ENCODE results near the gene GNAZ. TPM values are rescaled to one million over a fixed set of nuclear protein-coding genes. Genes with fewer than 3 reads are reported as not detected.

Gene GNAZ
- polyA plus RNA-seq, 2 of the 4 experiments (the other 2 are of a cell fraction): 1.9 to 2.5 TPM

DNA sequence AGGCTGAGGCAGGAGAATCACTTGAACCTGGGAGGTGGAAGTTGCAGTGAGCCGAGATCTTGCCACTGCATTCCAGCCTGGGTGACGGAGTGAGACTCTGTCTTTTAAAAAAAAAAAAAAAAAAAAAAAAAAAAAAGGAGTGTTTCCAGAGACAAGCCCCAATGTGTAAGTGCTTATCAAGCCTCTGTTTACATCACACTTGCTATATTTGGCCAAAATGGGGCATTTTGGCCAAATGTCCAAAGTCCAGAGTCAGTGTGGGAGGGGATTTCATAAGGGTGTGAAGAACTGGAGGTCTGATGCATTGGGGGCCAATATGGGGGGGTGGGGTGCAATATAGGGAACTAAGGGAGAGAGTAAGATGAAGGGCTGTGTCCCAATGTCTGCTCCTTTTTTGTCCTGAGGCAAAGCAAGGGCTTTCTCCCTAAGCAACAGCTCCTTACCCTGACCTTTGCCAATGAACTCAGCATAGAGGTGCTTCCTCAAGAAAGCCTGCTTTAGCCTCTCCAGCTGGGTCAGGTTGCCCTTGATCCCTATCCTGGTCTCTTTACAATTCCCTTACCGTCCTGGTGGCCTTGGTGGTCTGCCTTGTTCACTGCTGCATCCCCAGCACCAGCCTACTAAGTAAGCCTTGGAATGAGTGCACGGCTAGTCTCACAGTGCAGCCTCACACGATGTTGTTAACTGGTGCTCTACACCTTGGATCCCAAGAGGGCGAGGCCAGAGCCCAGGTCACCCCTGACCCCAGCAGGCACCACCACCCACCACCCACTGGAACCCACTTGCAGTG is 95.9 kb downstream of the GNAZ start:
- CTCF ChIA-PET: interaction anchor here (0.8 kb wide), 1 partner anchor 89 kb away, joined by 3 read pairs; no protein-coding TSS in a partner anchor

DNA sequence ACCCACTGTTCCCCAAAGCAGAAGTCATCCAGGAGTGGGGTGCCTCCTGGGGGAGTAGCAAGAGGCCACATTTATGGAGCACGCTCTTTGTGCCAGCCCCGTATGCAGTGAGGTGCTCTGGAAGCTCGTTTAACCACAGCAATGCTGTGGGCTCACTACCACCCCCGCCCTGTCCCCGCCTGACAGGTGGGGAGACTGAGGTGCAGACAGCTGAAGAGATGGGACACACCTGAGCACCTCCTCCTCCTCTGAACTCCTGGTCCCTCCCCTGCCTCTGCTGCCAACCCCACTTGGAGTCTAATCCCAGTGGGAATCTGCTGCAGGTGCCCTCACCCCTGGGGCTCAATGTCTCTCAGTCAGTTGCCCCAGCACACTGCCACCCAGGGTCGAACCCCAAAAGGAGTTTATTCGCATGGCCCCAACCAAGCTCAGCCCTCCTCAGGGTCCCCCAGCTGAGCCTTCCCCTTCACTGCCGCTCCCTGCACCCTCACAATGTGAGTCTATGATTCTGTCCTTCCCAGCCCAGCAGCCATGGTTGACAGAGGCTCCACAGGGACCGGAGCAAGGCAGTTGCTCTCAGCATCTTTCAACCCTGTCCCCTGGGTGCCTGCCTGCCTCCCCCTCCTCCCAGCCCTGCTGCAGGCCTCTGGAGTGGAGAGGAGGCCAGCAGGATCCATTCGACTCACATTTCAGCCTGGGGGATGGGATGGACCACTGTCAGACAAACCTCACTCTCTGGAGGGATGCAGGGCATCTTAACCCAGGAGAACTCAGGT is 96.7 kb downstream of the GNAZ start:
- DNase-seq (ENCODE audit: low read depth in 1 of 2, low spot score in 1 of 2): no peak
- H3K27ac ChIP-seq: no peak overlapping the region
- no peak for TF ChIP-seq CBX8 (IDR thresholded peaks at IDR 0.05)
- TF ChIP-seq, protein P1, sequence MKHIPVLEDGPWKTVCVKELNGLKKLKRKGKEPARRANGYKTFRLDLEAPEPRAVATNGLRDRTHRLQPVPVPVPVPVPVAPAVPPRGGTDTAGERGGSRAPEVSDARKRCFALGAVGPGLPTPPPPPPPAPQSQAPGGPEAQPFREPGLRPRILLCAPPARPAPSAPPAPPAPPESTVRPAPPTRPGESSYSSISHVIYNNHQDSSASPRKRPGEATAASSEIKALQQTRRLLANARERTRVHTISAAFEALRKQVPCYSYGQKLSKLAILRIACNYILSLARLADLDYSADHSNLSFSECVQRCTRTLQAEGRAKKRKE (CRISPR knock-in tag; IDR thresholded peaks at IDR 0.05; ENCODE audit: low read depth): no peak
- TF ChIP-seq NR3C1 (IDR thresholded peaks at IDR 0.05): no peak
- TF ChIP-seq, protein P2, sequence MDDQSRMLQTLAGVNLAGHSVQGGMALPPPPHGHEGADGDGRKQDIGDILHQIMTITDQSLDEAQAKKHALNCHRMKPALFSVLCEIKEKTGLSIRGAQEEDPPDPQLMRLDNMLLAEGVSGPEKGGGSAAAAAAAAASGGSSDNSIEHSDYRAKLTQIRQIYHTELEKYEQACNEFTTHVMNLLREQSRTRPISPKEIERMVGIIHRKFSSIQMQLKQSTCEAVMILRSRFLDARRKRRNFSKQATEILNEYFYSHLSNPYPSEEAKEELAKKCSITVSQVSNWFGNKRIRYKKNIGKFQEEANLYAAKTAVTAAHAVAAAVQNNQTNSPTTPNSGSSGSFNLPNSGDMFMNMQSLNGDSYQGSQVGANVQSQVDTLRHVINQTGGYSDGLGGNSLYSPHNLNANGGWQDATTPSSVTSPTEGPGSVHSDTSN (IDR thresholded peaks at IDR 0.05): no peak
- TF ChIP-seq EHF (CRISPR knock-in tag; IDR thresholded peaks at IDR 0.05): no peak
- no peak for TF ChIP-seq NPAS2 (CRISPR knock-in tag; IDR thresholded peaks at IDR 0.05; ENCODE audit: borderline replicate concordance)
- no peak for TF ChIP-seq FOSL2 (IDR thresholded peaks at IDR 0.05)
- no peak for TF ChIP-seq FOSL2 (CRISPR knock-in tag; IDR thresholded peaks at IDR 0.05)
- FAIRE-seq: no peak
- no peak overlapping the region for H3K4me2 ChIP-seq
- ChIA-PET CTCF (interaction anchor here (1.4 kb wide), 1 partner anchor 39 kb away, joined by 3 read pairs; no protein-coding TSS in a partner anchor), POLR2A (no interaction called here)
- no peaks in the 10 kb centered on the region for H3K9me3 ChIP-seq
- 50% methylated on average over 6 of the region's 10 CpGs for WGBS (ENCODE audit: missing lambda C conversion rate)
- ATAC-seq: no peak
- no peaks in the 10 kb centered on the region for H3K4me1 ChIP-seq
- H3K4me3 ChIP-seq: no peak overlapping the region

More for the DNA sequence above, 95.9 kb downstream of the GNAZ start:
- DNase-seq (ENCODE audit: low read depth in 1 of 2, low spot score in 1 of 2) (no peak), FAIRE-seq (no peak), ATAC-seq (no peak)
- TF ChIP-seq ESRRA (IDR thresholded peaks at IDR 0.05; ENCODE audit: borderline replicate concordance, low read length) (no peak), FOSB (CRISPR knock-in tag; IDR thresholded peaks at IDR 0.05) (no peak), PHF8 (IDR thresholded peaks at IDR 0.05; ENCODE audit: borderline replicate concordance, low read depth) (no peak), CHD2 (IDR thresholded peaks at IDR 0.05; ENCODE audit: low read length, partially characterized antibody) (no peak), RARB (CRISPR knock-in tag; IDR thresholded peaks at IDR 0.05) (no peak), SMC3 (IDR thresholded peaks at IDR 0.05) (no peak), CBX8 (IDR thresholded peaks at IDR 0.05) (no peak), EHF (CRISPR knock-in tag; IDR thresholded peaks at IDR 0.05) (no peak), NFE2L2 (conservative IDR thresholded peaks at IDR 0.05; ENCODE audit: low read length) (no peak), ZFP36 (IDR thresholded peaks at IDR 0.05; ENCODE audit: borderline replicate concordance, partially characterized antibody) (no peak), JUN (IDR thresholded peaks at IDR 0.05) (no peak), SREBF2 (IDR thresholded peaks at IDR 0.05) (no peak), ZSCAN20 (CRISPR knock-in tag; IDR thresholded peaks at IDR 0.05) (no peak), NPAS2 (CRISPR knock-in tag; IDR thresholded peaks at IDR 0.05; ENCODE audit: borderline replicate concordance) (no peak), CEBPB (IDR thresholded peaks at IDR 0.05) (no peak)
- TF ChIP-seq, protein P3, sequence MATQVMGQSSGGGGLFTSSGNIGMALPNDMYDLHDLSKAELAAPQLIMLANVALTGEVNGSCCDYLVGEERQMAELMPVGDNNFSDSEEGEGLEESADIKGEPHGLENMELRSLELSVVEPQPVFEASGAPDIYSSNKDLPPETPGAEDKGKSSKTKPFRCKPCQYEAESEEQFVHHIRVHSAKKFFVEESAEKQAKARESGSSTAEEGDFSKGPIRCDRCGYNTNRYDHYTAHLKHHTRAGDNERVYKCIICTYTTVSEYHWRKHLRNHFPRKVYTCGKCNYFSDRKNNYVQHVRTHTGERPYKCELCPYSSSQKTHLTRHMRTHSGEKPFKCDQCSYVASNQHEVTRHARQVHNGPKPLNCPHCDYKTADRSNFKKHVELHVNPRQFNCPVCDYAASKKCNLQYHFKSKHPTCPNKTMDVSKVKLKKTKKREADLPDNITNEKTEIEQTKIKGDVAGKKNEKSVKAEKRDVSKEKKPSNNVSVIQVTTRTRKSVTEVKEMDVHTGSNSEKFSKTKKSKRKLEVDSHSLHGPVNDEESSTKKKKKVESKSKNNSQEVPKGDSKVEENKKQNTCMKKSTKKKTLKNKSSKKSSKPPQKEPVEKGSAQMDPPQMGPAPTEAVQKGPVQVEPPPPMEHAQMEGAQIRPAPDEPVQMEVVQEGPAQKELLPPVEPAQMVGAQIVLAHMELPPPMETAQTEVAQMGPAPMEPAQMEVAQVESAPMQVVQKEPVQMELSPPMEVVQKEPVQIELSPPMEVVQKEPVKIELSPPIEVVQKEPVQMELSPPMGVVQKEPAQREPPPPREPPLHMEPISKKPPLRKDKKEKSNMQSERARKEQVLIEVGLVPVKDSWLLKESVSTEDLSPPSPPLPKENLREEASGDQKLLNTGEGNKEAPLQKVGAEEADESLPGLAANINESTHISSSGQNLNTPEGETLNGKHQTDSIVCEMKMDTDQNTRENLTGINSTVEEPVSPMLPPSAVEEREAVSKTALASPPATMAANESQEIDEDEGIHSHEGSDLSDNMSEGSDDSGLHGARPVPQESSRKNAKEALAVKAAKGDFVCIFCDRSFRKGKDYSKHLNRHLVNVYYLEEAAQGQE (IDR thresholded peaks at IDR 0.05): no peak
- TF ChIP-seq, protein P2 (IDR thresholded peaks at IDR 0.05): no peak
- Histone ChIP-seq H3K9me3 (no peaks in the 10 kb centered on the region), H3K4me2 (no peak overlapping the region), H3K4me3 (no peak overlapping the region), H3K4me1 (no peaks in the 10 kb centered on the region), H3K27ac (no peak overlapping the region)
- WGBS (ENCODE audit: missing lambda C conversion rate): 66% methylated on average over 3 of the region's 6 CpGs
- POLR2A ChIA-PET: no interaction called here

Data from A549 (cell line).